HG03432 (cell line): ENCODE data around the gene FOXI1.

Experiments
- ATAC-seq: cut with Tn5 transposase; IDR thresholded peaks from one replicate; pipeline ENCODE4 v1.9.1; 2021; ENCODE audit warnings: mild to moderate bottlenecking, moderate library complexity; ENCODE audit not compliant: unreplicated experiment

Gene FOXI1

DNA sequence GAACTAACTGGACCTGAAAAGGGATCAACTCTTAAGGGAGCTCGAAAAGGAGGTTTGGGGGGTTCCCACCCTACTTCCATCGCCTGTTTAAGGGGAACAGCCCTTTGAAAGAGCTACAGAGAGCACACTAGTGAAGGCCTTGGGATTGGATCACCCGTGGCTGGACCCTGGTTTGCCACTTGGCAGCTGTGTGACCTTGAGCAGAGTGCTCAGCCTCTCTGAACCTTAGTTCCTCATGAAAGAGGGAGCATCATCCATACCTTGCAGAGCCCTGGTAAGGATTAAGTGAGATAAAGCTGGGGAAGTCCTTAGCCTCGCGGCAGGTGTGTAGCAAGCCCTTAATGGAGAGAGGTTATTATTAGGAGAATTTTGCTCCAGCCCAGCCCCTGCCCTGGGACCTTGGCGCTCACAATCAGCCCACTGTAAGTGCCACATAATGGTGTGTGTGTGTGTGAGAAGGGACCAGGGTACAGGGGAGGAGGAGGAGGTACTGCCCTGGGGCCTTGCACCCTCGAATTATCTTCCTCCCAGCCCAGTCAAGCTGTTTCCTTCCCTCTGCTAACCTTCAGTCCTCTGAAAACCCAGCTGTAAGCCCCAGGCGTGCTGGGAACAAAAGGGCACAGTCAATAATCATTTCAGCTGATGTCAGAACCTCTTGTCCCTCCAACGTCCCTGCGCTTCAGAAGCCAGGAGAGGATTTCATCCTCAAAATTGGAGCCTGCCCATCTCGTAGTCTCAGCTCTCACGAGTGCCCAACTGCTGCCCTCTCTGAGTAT lies 42.9 kb downstream of the FOXI1 start:
- no peak for ATAC-seq

DNA sequence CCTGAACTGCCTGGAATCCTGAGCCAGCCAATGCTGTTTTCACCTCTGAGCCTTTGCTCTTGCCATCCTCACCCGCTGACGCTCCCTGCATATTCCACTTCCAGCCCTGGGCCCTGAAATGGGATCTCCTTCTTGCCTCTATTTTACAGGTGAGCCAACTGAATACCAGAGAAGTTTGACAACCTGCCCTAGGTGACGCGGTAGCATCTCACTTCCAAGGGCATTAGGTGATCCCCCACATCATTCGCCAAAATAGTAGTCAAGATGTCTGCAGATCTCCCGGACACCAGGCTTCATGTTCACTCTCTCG lies 43.5 kb downstream of the FOXI1 start:
- no peak for ATAC-seq

DNA sequence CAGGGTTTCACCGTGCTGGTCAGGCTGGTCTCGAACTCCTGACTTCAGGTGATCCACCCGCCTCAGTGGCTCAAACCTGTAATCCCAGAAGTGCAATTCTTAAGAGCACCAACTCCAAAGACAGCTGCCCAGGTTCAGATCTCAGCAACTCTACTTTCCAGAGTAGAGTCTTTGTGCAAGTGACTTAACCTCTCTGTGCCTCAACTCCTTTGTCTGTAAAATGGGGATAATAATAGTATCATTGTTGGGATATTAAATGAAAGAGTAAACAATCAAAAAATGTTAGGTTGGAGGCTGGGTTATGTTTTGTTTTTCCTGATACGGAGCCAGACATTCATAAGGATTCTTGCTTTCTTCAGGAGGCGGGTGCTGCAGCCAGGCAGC lies 45.0 kb downstream of the FOXI1 start:
- ATAC-seq: no peak

DNA sequence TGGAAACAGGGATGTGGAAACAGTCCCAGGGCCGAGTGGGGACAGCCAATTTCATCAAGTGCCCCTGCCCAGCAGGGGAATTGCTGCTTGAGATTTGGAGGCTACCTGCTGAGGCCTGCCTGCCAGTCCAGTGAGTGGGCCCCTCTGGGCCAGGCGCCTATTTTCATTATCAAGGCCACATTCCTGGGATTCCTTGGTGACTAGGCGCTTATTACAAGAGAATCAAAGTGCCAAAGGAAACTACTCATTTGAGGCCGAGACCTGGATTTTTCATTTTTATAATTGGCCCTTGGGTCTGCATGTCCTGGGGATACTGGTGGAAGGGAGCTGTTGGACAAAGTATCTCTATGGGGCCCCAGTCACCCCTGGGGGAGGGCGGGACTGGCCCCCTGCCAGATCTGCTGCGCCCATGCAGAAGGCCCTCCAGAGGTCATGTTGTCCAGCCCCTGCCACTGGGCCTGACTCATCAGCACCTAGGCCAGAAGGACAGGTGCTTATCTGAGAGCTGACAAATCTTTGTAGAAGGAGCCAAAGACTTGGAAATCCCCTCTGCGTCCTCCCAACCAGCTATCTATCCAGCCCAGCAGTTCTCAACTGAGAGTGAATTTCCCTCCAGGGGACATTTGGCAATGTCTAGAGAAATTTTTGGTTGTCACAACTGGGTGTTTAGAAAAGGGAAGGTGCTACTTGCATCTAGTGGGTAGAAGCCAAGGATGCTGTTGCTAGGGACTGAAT lies 45.6 kb downstream of the FOXI1 start:
- ATAC-seq: peak; percentile 78

DNA sequence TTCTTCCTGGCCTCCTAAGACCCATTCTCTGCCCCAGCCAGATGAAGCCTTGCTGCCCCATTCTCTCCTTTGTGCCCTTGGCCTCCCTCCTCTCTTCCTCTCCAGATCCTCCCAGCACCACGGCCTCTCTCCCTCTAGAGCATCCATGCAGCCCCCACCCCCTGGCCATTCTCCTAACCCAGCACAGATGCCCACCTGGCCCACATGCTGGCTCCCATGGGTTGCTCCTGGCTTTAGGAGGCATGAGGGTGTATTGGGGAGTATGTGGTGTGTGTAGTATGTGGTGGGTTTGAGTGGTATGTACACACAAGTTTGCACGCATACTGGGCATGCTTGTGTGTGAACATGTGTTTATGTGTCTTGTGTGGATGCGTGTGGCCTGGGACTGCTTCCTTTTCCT lies 47.1 kb downstream of the FOXI1 start:
- ATAC-seq: no peak

DNA sequence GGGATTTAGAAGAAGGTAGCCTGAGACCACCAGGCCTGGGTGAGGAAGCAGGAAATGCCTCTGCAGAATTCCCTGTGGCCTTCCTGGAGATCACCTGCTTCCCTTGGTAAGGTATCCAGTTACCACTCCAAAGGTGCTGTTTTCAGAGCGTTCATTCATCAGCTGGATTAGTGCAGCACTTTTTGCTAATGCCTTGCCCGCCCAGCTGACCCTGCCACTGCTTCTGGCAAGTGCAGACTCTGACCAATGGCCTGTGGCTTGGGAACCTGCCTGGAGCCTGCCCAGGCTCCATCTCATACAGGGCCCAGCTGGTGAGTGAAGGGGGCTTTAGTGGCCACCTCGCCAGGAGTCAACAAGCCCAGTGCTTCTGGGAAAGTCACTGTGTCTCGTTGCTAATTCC lies 48.6 kb downstream of the FOXI1 start:
- ATAC-seq: no peak

DNA sequence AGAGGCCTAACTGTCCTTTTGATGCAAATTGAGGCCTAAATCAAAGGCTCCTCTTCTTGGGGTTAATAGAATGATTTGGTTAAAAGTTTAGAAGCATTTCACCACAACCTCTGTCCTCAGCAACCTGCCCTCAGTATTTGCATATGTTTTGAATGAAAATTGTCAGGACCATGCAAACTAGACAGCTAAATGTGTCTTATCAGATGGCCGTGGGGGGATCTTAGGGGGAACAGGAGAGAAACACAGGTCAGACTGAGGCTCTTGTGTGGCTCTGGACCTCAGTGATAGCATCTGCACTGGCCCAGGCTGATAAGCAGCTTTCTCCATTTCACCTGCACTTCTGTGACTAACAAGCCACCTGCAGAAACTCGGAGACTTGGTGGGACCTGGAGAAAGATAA lies 49.0 kb downstream of the FOXI1 start:
- ATAC-seq: peak; percentile 46

DNA sequence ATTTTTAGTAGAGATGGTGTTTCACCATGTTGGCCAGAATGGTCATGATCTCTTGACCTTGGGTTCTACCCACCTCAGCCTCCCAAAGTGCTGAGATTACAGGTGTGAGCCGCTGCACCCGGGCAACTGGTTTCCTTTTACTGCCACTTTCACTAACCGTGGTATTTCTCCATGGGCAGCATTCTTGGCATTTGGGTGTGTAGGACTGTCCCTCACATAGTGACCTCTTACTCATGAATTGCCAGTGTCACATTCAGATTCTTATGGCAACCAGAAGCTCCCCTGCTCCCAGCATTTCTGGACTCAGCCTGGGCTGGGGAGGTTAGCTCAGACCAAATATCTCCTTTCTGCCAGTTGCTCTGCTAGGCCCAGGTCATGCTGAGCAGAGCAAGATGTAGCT lies 50.1 kb downstream of the FOXI1 start:
- no peak for ATAC-seq

DNA sequence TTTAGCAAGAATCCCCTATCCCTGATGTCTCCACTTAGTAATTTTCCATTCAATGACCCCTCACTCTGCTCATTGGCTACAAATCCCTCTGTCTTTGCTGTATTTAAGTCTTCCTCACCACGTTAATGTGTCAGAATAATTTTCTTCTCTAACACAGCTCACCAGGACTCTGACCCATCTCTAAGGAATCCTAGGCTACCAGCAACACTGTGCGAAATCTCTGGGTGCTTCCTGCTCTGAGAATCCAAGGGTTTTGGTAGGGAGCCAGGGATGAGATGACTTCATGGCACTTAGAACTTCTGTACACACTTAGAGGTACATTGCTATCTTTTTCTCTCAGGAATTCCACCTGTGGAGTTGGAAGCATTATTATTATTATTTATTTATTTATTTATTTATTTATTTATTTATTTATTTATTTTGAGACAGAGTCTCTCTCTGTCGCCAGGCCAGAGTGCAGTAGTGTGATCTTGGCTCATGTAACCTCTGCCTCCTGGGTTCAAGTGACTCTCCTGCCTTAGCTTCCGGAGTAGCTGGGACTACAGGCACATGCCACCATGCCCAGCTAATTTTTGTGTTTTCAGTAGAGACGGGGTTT lies 53.5 kb downstream of the FOXI1 start:
- no peak for ATAC-seq
